ENCODE data around the gene CD163.

CD163 gene

DNA sequence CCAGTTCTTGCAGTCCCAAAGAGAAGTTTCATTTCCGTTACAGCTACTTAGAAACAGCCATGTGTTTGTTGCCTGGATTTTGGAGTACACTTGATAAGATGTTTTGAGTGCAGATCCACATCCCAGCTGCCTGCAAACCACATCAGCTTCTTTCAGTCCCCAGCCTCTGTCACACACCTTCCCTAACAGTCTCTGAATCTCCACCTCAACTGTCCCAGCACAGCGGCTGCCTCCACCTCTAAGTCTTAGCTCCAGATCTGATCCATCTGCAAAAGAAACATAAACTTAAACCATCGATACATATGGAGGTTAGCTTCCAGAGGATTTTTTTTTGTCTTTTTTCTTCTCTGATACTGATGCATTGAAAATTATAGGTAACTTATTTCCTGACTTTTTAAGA lies 8.4 kb downstream of the CD163 start:
- no peak overlapping the region for H3K9ac ChIP-seq (ENCODE audit: low read depth, low read length)
- no peak overlapping the region for H3K27ac ChIP-seq (ENCODE audit: low read length)
- H3K36me3 ChIP-seq (ENCODE audit: insufficient read depth, low read depth, low read length), result no peaks in the 10 kb centered on the region
- H3K4me1 ChIP-seq (ENCODE audit: insufficient read depth, low read length), result peaks cover 17% of the 10 kb centered on the region
- no peaks in the 10 kb centered on the region for H3K9me3 ChIP-seq (ENCODE audit: insufficient read depth, low read depth, low read length)
- H3K4me3 ChIP-seq (ENCODE audit: low read length), result no peak overlapping the region
- no peaks in the 10 kb centered on the region for H3K27me3 ChIP-seq (ENCODE audit: insufficient read depth, low read length)

DNA sequence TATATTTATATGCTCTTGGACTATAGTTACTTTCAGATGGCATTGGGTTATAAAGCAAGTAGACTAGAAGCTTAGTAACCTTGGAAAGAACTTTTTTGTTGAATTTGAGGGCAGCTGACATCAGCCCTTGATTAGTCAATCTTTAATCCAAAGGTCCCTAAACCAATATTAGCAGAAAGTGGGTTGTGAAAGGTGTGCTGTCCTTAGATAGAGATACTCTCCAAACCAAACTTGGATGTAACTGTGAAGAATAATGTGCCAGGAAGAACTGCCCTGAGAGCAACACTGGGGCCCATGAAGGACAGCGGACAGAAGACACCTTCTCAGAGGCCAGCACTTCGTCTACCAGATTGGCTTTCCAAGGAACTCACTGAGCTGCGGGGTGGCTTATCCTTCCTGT lies 10.6 kb downstream of the CD163 start:
- Histone ChIP-seq H3K4me3 (ENCODE audit: low read length) (no peak overlapping the region), H3K9me3 (ENCODE audit: insufficient read depth, low read depth, low read length) (no peaks in the 10 kb centered on the region), H3K9ac (ENCODE audit: low read depth, low read length) (no peak overlapping the region), H3K27me3 (ENCODE audit: insufficient read depth, low read length) (no peaks in the 10 kb centered on the region), H3K36me3 (ENCODE audit: insufficient read depth, low read depth, low read length) (no peaks in the 10 kb centered on the region), H3K27ac (ENCODE audit: low read length) (no peak overlapping the region), H3K4me1 (ENCODE audit: insufficient read depth, low read length) (peaks cover 12% of the 10 kb centered on the region)

DNA sequence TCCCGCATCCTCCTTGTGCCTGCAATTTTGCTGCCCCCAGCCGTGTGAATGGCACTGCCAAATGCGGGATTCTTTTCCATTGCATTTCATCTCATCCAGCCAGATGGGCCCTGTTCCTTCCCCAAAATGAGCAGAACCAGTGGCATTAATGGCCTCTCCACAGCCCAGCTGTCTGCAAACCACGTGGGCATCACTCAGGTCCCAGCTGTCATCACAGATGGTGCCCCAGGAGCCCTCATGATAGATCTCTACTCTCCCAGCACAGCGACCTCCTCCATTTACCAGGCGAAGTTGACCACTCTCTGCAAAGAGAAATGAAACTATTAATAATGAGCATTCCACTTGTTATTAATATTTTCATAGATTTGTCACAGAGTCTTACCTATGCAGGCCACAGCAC lies 17.1 kb downstream of the CD163 start:
- Histone ChIP-seq H3K4me1 (ENCODE audit: insufficient read depth, low read length) (no peaks in the 10 kb centered on the region), H3K27ac (ENCODE audit: low read length) (no peak overlapping the region), H3K9ac (ENCODE audit: low read depth, low read length) (no peak overlapping the region), H3K9me3 (ENCODE audit: insufficient read depth, low read depth, low read length) (no peaks in the 10 kb centered on the region), H3K4me3 (ENCODE audit: low read length) (no peak overlapping the region), H3K36me3 (ENCODE audit: insufficient read depth, low read depth, low read length) (no peaks in the 10 kb centered on the region), H3K27me3 (ENCODE audit: insufficient read depth, low read length) (no peaks in the 10 kb centered on the region)

DNA sequence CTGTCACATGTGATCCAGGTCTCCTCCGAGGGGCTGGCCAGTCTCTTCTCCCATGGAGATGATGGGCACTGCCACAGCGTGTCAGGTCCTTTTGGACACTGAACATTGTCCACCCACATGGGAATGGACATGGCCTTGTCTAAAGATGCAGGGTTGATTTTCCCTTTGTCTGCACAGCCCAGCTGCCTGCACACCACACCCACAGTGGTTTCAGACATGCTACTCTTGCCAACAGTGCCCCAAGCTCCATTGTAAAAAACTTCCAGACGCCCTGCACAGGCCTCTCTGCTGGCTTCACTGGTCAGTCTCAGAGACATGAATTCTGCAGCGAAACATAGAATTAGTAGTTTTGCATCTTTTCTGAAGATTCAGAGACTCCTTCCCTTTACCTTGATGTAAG lies 18.5 kb downstream of the CD163 start:
- Histone ChIP-seq H3K36me3 (ENCODE audit: insufficient read depth, low read depth, low read length) (no peaks in the 10 kb centered on the region), H3K4me3 (ENCODE audit: low read length) (no peak overlapping the region), H3K27me3 (ENCODE audit: insufficient read depth, low read length) (no peaks in the 10 kb centered on the region), H3K9me3 (ENCODE audit: insufficient read depth, low read depth, low read length) (no peaks in the 10 kb centered on the region), H3K27ac (ENCODE audit: low read length) (no peak overlapping the region), H3K4me1 (ENCODE audit: insufficient read depth, low read length) (no peaks in the 10 kb centered on the region), H3K9ac (ENCODE audit: low read depth, low read length) (no peak overlapping the region)

DNA sequence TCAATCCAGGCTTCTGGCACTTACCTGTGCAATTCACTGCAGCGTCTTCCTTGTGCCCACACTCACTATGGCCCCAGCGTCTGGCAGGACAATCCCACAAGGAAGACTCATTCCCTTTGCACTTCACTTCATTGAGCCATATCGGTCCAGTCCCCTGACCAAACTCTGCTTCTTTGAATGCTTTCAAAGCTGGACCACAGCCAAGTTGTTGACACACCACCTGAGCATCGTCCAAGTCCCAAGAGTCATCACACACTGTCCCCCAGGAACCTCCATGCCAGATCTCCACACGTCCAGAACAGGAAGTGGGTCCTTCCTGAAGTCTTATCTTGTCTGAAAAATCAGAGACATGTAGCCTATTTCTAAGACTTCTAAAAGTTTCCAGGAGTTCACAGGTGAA lies 20.2 kb downstream of the CD163 start:
- H3K4me1 ChIP-seq (ENCODE audit: insufficient read depth, low read length), result no peaks in the 10 kb centered on the region
- H3K4me3 ChIP-seq (ENCODE audit: low read length), result no peak overlapping the region
- no peaks in the 10 kb centered on the region for H3K36me3 ChIP-seq (ENCODE audit: insufficient read depth, low read depth, low read length)
- H3K27ac ChIP-seq (ENCODE audit: low read length), result no peak overlapping the region
- H3K9ac ChIP-seq (ENCODE audit: low read depth, low read length), result no peak overlapping the region
- no peaks in the 10 kb centered on the region for H3K9me3 ChIP-seq (ENCODE audit: insufficient read depth, low read depth, low read length)
- H3K27me3 ChIP-seq (ENCODE audit: insufficient read depth, low read length), result no peaks in the 10 kb centered on the region

DNA sequence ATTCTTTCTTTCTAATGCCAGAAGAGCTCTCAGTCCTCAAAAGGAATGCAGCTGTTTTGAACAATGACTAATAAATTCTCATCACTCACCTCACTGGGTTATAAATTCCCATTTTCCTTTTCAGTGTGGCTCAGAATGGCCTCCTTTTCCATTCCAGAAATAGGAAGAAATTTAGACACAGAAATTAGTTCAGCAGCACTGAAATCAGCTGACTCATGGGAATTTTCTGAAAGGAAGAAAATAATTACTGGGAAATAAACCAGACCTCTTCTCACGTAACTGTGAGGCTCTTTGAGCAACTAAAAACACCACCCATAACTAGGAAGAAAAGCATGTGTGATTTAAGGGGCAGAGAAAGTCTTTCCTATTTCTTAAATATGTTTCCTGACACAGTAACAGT lies 23.8 kb downstream of the CD163 start:
- no peak overlapping the region for H3K4me3 ChIP-seq (ENCODE audit: low read length)
- H3K27ac ChIP-seq (ENCODE audit: low read length), result no peak overlapping the region
- H3K9me3 ChIP-seq (ENCODE audit: insufficient read depth, low read depth, low read length), result no peaks in the 10 kb centered on the region
- H3K9ac ChIP-seq (ENCODE audit: low read depth, low read length), result no peak overlapping the region
- H3K27me3 ChIP-seq (ENCODE audit: insufficient read depth, low read length), result no peaks in the 10 kb centered on the region
- no peaks in the 10 kb centered on the region for H3K36me3 ChIP-seq (ENCODE audit: insufficient read depth, low read depth, low read length)
- H3K4me1 ChIP-seq (ENCODE audit: insufficient read depth, low read length), result no peaks in the 10 kb centered on the region

DNA sequence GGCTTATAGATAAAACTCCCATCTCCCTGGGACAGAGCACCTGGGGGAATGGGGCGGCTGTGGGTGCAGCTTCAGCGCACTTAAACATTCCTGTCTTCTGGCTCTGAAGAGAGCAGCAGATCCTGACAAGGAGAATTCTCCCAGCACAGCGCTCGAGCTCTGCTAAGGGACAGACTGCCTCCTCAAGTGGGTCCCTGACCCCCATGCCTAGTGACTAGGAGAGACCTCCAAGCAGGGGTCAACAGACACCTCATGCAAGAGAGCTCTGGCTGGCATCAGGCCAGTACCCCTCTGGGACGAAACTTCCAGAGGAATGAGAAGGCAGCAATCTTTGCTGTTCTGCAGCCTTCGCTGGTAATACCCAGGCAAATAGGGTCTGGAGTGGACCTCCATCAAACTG lies 31.5 kb downstream of the CD163 start:
- Histone ChIP-seq H3K4me1 (ENCODE audit: insufficient read depth, low read length) (no peaks in the 10 kb centered on the region), H3K36me3 (ENCODE audit: insufficient read depth, low read depth, low read length) (no peaks in the 10 kb centered on the region), H3K4me3 (ENCODE audit: low read length) (no peak overlapping the region), H3K9ac (ENCODE audit: low read depth, low read length) (no peak overlapping the region), H3K27me3 (ENCODE audit: insufficient read depth, low read length) (no peaks in the 10 kb centered on the region), H3K9me3 (ENCODE audit: insufficient read depth, low read depth, low read length) (no peaks in the 10 kb centered on the region), H3K27ac (ENCODE audit: low read length) (no peak overlapping the region)

DNA sequence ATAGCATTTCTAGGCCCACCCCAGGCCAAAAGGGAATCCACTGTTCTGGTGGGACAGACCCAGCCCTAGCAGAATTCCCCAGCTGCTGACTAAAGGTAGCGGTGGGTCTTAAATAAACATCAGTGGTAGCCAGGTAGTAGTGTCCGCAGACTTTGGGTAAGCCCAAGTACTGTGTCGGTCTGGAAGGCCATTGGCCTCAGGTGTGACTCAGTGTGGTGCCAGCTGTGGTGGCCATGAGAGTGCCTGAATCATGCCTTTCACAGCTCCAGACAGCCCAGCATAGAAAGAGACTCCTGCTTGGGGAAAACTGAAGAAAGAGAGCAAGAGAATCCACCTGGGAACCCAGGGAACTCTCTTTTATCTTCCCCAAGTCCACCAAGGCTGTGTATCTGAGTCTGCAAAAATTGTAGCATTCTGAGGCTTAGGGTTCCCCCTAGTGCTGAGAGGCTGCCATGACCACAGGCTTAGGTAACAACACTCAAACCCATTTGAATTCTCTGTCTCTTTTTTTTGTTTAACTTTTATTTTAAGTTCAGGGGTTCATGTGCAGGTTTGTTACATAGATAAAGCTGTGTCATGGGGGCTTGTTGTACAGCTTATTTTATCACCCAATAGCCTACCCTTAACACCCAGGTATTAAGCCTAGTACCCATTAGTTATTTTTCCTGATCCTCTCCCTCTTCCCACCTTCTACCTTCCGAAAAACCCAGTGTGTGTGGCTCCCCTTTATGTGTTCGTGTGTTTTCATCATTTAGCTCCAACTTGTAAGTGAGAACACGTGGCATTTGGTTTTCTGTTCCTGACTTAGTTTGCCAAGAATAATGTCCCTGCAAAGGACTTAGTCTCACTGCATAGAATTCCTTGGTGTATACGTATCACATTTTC lies 43.0 kb downstream of the CD163 start:
- Histone ChIP-seq H3K9ac (ENCODE audit: low read depth, low read length) (no peak overlapping the region), H3K4me3 (ENCODE audit: low read length) (no peak overlapping the region), H3K27me3 (ENCODE audit: insufficient read depth, low read length) (no peaks in the 10 kb centered on the region), H3K27ac (ENCODE audit: low read length) (no peak overlapping the region), H3K9me3 (ENCODE audit: insufficient read depth, low read depth, low read length) (no peaks in the 10 kb centered on the region), H3K4me1 (ENCODE audit: insufficient read depth, low read length) (no peaks in the 10 kb centered on the region), H3K36me3 (ENCODE audit: insufficient read depth, low read depth, low read length) (no peaks in the 10 kb centered on the region)

DNA sequence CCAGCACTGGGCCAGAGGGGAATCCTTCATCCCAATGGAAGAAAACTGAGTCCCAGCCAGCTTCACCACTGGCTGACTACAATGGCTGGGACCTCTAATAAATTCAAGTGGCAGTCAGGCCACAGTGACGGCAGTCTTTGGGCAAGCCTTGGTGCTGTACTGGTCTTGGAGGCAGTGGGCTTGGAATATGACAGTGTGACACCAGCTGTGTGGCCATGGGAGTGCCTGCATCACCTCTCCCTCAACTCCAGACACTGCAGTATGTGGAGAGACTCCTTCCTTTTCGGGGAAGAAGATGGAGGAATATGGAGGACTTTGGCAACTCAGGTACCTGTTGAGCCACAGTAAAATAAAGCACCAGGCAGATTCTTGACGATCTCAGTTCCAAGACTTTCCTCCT lies 43.6 kb downstream of the CD163 start:
- no peaks in the 10 kb centered on the region for H3K27me3 ChIP-seq (ENCODE audit: insufficient read depth, low read length)
- H3K9ac ChIP-seq (ENCODE audit: low read depth, low read length), result no peak overlapping the region
- H3K4me3 ChIP-seq (ENCODE audit: low read length), result no peak overlapping the region
- H3K4me1 ChIP-seq (ENCODE audit: insufficient read depth, low read length), result no peaks in the 10 kb centered on the region
- no peaks in the 10 kb centered on the region for H3K9me3 ChIP-seq (ENCODE audit: insufficient read depth, low read depth, low read length)
- H3K36me3 ChIP-seq (ENCODE audit: insufficient read depth, low read depth, low read length), result no peaks in the 10 kb centered on the region
- no peak overlapping the region for H3K27ac ChIP-seq (ENCODE audit: low read length)

DNA sequence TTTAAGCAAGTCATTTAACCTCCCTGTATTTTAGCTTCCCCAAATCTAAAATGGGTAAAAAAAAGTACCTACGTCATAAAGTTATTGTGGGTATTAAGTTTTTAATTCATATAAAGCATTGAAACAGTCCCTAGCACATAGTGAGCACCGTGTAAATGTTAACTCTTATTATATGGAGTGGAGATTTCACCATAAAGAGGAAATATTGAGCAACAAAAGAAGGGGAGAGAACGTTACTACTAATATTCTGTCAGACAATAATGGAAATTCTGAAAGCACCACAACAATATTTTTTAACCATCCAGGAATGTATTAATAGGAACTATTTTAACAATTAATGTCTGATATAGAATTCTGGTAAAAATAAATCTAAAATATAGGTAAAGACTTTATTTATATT lies 51.8 kb downstream of the CD163 start:
- no peaks in the 10 kb centered on the region for H3K9me3 ChIP-seq (ENCODE audit: insufficient read depth, low read depth, low read length)

DNA sequence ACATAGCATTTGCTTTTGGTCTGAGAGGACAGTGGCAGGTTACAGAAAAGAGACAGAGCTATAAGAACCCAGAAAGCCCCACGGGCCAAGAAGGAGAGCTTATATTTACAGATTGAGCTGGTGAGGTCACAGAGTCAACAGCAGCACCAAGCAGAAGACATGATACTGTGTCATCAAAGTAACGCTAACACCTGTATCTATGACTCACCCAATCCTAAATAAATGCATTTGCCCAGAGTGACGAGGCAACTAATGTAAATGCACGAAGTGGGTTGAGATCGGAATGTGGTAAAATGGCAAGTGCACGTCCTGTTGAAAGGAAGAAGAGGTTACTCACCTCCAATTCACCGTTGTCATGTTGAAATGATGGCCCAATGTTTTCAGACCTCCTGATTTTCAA lies 52.9 kb downstream of the CD163 start:
- Histone ChIP-seq H3K9me3 (ENCODE audit: insufficient read depth, low read depth, low read length) (no peaks in the 10 kb centered on the region), H3K36me3 (ENCODE audit: insufficient read depth, low read depth, low read length) (no peaks in the 10 kb centered on the region), H3K27ac (ENCODE audit: low read length) (no peak overlapping the region), H3K9ac (ENCODE audit: low read depth, low read length) (no peak overlapping the region), H3K27me3 (ENCODE audit: insufficient read depth, low read length) (no peaks in the 10 kb centered on the region), H3K4me1 (ENCODE audit: insufficient read depth, low read length) (no peaks in the 10 kb centered on the region), H3K4me3 (ENCODE audit: low read length) (no peak overlapping the region)

More for the DNA sequence above, 51.8 kb downstream of the CD163 start:
- no peak overlapping the region for H3K27ac ChIP-seq (ENCODE audit: low read length)
- H3K4me1 ChIP-seq (ENCODE audit: insufficient read depth, low read length), result no peaks in the 10 kb centered on the region
- H3K9ac ChIP-seq (ENCODE audit: low read depth, low read length), result no peak overlapping the region
- H3K27me3 ChIP-seq (ENCODE audit: insufficient read depth, low read length), result no peaks in the 10 kb centered on the region
- H3K4me3 ChIP-seq (ENCODE audit: low read length), result no peak overlapping the region
- H3K36me3 ChIP-seq (ENCODE audit: insufficient read depth, low read depth, low read length), result no peaks in the 10 kb centered on the region

DNA sequence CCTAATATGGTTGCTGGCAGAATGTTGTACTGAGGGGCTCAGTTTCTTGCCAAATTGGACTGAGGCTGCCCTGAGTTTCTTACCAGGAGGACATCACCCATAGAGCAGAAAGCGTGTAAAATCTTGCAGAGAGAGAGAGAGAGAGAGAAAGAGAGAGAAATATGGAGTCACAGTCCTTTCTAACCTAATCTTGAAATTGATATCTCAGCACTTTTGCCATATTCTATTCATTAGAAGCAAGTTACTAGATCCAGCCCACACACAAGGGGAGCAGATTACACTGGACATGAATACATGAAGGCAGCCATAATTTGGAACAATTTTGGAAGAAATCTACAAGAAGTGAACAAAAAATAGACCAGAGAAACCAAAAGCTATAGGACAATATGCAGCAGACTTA lies 55.5 kb downstream of the CD163 start:
- H3K4me3 ChIP-seq (ENCODE audit: low read length), result no peak overlapping the region
- no peaks in the 10 kb centered on the region for H3K27me3 ChIP-seq (ENCODE audit: insufficient read depth, low read length)
- H3K9me3 ChIP-seq (ENCODE audit: insufficient read depth, low read depth, low read length), result no peaks in the 10 kb centered on the region
- H3K36me3 ChIP-seq (ENCODE audit: insufficient read depth, low read depth, low read length), result no peaks in the 10 kb centered on the region
- H3K27ac ChIP-seq (ENCODE audit: low read length), result no peak overlapping the region
- H3K4me1 ChIP-seq (ENCODE audit: insufficient read depth, low read length), result no peaks in the 10 kb centered on the region
- no peak overlapping the region for H3K9ac ChIP-seq (ENCODE audit: low read depth, low read length)

Measured in iPS-20b (cell line).